ENCODE data around the gene CHMP2A.

The CHMP2A gene

DNA sequence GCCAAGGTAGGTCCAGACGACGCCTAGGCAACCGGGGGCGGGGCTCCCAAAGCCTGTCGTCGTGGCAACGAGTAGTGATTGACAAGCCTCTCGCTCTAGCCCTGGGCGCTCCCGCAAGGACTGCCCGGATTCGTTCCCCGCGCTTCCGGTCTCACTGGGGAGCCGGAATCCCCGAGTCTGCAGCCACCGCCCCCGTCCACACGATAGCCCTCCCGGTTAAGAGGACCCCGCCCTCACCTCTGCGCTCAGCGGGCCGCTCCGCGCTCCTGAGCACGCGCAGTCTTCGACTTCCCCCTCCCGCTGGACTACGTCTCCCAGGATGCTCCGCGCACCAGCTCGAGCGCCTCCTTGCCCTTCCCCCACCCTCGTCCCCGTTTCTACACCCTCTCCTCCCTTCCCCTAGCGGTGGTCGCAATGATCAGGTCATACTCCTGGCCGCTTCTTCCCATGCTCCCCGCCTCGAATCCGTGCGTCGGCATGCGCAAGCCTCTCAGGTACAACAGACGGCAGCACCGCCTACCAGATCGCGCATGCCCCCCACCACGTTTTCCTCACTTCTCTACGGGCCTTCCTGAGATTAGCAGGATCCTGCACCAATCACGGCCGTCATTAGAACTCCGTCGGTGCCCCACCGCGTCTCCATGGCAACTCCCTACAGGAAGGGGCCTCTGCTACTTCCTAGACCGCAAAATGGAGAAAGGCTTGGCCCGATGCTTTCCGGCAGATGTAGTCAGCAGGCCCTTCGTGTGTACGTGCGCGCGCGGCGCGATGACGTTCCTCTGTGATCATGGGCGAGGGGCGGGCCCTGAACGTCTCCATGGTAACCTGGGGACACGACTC is 18.1 kb upstream of the CHMP2A start, which contains the start of gene MZF1:
MZF1 (minus strand) TSS at position 518 of the 840 bp plus-strand sequence. CDS start 1,946 bp downstream, outside the sequence.
- no peaks in the 10 kb centered on the region for H3K9me3 ChIP-seq (ENCODE audit: control insufficient read depth, insufficient read depth, low read depth, low read length)
- ChIA-PET CTCF (interaction anchor here (0.8 to 1.4 kb wide), 2 partner anchors 9 to 16 kb away, joined by 3 read pairs; no protein-coding TSS in a partner anchor), POLR2A (interaction anchor here (0.6 to 4.9 kb wide), 5 partner anchors 11 to 53 kb away, joined by 3 to 28 read pairs (median 19); partner anchors contain the start of genes CHMP2A and TRIM28)
- peaks cover 0 to 33% of the 10 kb centered on the region in 2 experiments; a peak in 2 of 3 replicates for H3K36me3 ChIP-seq (ENCODE audit: control insufficient read depth in 2 of 2, insufficient read depth in 1 of 2, low read length in 2 of 2)
- peak within 1 kb of the TSS; percentile 67 for H3K4me3 ChIP-seq (ENCODE audit: low read depth, low read length)
- H3K4me1 ChIP-seq (ENCODE audit: control insufficient read depth, insufficient read depth, low read length): peaks cover 8% of the 10 kb centered on the region
- peak within 1 kb of the TSS; percentile 77 for H3K27ac ChIP-seq (ENCODE audit: extremely low read depth, low read depth, low read length)
- TF ChIP-seq ZNF335 (tag by site-specific recombination; conservative IDR thresholded peaks at IDR 0.05): peak; percentile 100
- TF ChIP-seq, protein P1, sequence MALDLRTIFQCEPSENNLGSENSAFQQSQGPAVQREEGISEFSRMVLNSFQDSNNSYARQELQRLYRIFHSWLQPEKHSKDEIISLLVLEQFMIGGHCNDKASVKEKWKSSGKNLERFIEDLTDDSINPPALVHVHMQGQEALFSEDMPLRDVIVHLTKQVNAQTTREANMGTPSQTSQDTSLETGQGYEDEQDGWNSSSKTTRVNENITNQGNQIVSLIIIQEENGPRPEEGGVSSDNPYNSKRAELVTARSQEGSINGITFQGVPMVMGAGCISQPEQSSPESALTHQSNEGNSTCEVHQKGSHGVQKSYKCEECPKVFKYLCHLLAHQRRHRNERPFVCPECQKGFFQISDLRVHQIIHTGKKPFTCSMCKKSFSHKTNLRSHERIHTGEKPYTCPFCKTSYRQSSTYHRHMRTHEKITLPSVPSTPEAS (tag by site-specific recombination; IDR thresholded peaks at IDR 0.05): no peak
- TF ChIP-seq, protein P2, sequence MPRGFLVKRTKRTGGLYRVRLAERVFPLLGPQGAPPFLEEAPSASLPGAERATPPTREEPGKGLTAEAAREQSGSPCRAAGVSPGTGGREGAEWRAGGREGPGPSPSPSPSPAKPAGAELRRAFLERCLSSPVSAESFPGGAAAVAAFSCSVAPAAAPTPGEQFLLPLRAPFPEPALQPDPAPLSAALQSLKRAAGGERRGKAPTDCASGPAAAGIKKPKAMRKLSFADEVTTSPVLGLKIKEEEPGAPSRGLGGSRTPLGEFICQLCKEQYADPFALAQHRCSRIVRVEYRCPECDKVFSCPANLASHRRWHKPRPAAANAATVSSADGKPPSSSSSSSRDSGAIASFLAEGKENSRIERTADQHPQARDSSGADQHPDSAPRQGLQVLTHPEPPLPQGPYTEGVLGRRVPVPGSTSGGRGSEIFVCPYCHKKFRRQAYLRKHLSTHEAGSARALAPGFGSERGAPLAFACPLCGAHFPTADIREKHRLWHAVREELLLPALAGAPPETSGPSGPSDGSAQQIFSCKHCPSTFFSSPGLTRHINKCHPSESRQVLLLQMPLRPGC (tag by site-specific recombination; IDR thresholded peaks at IDR 0.05): peak; percentile 88
- TF ChIP-seq, protein P3, sequence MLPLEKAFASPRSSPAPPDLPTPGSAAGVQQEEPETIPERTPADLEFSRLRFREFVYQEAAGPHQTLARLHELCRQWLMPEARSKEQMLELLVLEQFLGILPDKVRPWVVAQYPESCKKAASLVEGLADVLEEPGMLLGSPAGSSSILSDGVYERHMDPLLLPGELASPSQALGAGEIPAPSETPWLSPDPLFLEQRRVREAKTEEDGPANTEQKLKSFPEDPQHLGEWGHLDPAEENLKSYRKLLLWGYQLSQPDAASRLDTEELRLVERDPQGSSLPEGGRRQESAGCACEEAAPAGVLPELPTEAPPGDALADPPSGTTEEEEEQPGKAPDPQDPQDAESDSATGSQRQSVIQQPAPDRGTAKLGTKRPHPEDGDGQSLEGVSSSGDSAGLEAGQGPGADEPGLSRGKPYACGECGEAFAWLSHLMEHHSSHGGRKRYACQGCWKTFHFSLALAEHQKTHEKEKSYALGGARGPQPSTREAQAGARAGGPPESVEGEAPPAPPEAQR (tag by site-specific recombination; IDR thresholded peaks at IDR 0.05): peak; percentile 97
- no peak for TF ChIP-seq ZNF623 (tag by site-specific recombination; IDR thresholded peaks at IDR 0.05)
- no peak for TF ChIP-seq ZNF169 (tag by site-specific recombination; IDR thresholded peaks at IDR 0.05)
- peak; percentile 97 for TF ChIP-seq ZNF629 (tag by site-specific recombination; IDR thresholded peaks at IDR 0.05)
- TF ChIP-seq, protein P4, sequence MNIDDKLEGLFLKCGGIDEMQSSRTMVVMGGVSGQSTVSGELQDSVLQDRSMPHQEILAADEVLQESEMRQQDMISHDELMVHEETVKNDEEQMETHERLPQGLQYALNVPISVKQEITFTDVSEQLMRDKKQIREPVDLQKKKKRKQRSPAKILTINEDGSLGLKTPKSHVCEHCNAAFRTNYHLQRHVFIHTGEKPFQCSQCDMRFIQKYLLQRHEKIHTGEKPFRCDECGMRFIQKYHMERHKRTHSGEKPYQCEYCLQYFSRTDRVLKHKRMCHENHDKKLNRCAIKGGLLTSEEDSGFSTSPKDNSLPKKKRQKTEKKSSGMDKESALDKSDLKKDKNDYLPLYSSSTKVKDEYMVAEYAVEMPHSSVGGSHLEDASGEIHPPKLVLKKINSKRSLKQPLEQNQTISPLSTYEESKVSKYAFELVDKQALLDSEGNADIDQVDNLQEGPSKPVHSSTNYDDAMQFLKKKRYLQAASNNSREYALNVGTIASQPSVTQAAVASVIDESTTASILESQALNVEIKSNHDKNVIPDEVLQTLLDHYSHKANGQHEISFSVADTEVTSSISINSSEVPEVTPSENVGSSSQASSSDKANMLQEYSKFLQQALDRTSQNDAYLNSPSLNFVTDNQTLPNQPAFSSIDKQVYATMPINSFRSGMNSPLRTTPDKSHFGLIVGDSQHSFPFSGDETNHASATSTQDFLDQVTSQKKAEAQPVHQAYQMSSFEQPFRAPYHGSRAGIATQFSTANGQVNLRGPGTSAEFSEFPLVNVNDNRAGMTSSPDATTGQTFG (tag by site-specific recombination; IDR thresholded peaks at IDR 0.05; ENCODE audit: borderline replicate concordance): no peak
- TF ChIP-seq TCF7L2 (IDR thresholded peaks at IDR 0.05; ENCODE audit: borderline replicate concordance, low read depth, low read length): no peak
- peak; percentile 57; the same call in 1 of the 2 replicates for TF ChIP-seq ZFP37 (tag by site-specific recombination; IDR thresholded peaks at IDR 0.05)
- TF ChIP-seq ZNF292 (tag by site-specific recombination; IDR thresholded peaks at IDR 0.05; ENCODE audit: borderline replicate concordance, low read depth): no peak
- TF ChIP-seq ZNF239 (tag by site-specific recombination; IDR thresholded peaks at IDR 0.05): 0 out of 2 replicates have a peak, but pooled peaks have one; percentile 77
- TF ChIP-seq ZSCAN16 (tag by site-specific recombination; IDR thresholded peaks at IDR 0.05): no peak
- TF ChIP-seq ZNF792 (tag by site-specific recombination; IDR thresholded peaks at IDR 0.05): peak; percentile 84; the same call in 1 of the 2 replicates
- peak; percentile 97 for TF ChIP-seq ZXDB (tag by site-specific recombination; IDR thresholded peaks at IDR 0.05)
- TF ChIP-seq ZNF121 (tag by site-specific recombination; IDR thresholded peaks at IDR 0.05): no peak
- no peak for TF ChIP-seq ZNF311 (tag by site-specific recombination; IDR thresholded peaks at IDR 0.05; ENCODE audit: borderline replicate concordance)
- TF ChIP-seq ZNF585B (tag by site-specific recombination; IDR thresholded peaks at IDR 0.05): no peak
- no peak for TF ChIP-seq ZNF555 (tag by site-specific recombination; conservative IDR thresholded peaks at IDR 0.05)
- peak; percentile 76; the same call in 1 of the 2 replicates for TF ChIP-seq ZNF10 (tag by site-specific recombination; IDR thresholded peaks at IDR 0.05)
- no peak for TF ChIP-seq IKZF3 (tag by site-specific recombination; IDR thresholded peaks at IDR 0.05)
- TF ChIP-seq ZNF19 (tag by site-specific recombination; IDR thresholded peaks at IDR 0.05; ENCODE audit: low read depth): no peak
- peak; percentile 89; the same call in 1 of the 2 replicates for TF ChIP-seq ZNF391 (tag by site-specific recombination; IDR thresholded peaks at IDR 0.05; ENCODE audit: borderline replicate concordance, low read depth)
- no peak for TF ChIP-seq ZNF514 (tag by site-specific recombination; IDR thresholded peaks at IDR 0.05)
- no peak for TF ChIP-seq ZNF747 (tag by site-specific recombination; IDR thresholded peaks at IDR 0.05)
- peak; percentile 75 for TF ChIP-seq ZNF596 (tag by site-specific recombination; IDR thresholded peaks at IDR 0.05)
- peak; percentile 97 for TF ChIP-seq ZBTB7A (tag by site-specific recombination; IDR thresholded peaks at IDR 0.05; ENCODE audit: low read depth)
- TF ChIP-seq ZNF155 (tag by site-specific recombination; IDR thresholded peaks at IDR 0.05): no peak
- TF ChIP-seq ZNF302 (tag by site-specific recombination; IDR thresholded peaks at IDR 0.05; ENCODE audit: low read depth): no peak
- TF ChIP-seq, protein P5, sequence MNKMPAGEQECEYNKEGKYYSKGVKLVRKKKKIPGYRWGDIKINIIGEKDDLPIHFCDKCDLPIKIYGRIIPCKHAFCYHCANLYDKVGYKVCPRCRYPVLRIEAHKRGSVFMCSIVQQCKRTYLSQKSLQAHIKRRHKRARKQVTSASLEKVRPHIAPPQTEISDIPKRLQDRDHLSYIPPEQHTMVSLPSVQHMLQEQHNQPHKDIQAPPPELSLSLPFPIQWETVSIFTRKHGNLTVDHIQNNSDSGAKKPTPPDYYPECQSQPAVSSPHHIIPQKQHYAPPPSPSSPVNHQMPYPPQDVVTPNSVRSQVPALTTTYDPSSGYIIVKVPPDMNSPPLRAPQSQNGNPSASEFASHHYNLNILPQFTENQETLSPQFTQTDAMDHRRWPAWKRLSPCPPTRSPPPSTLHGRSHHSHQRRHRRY (tag by site-specific recombination; IDR thresholded peaks at IDR 0.05): no peak
